HTERT RPE-1 (cell line): ENCODE measurements around the gene FDX2.
"Not testable (repeated sequence)": the region's sequence is repeated elsewhere in the genome, so short reads cannot be mapped to it uniquely, and the experiment has no call there.

ENCODE experiments used
- in situ Hi-C: fragments of 300-500 bp; cut with MboI; formaldehyde crosslinking; loops from 4 replicates; pipeline ENCODE4 v1.14.3; 2020; ENCODE audit warnings: low sequenced_read_pairs

The FDX2 gene

DNA sequence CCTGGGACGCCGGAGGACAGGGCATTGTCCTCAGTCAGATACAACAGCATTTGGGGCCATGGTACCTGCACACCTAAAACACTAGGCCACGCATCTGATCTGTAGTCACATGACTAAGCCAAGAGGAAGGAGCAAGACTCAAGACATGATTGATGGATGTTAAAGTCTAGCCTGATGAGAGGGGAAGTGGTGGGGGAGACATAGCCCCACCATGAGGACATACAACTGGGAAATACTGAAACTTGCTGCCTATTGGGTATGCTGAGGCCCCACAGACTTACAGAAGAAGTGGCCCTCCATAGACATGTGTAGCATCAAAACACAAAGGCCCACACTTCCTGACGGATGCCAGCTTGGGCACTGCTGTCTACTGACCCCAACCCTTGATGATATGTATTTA lies 30.4 kb downstream of the FDX2 start:
- in situ Hi-C loops = no loop called here

- in situ Hi-C loops = no loop called here
Observed at GRCh38 chr19:10284960-10285278, 30.9 kb downstream of the FDX2 start.

DNA sequence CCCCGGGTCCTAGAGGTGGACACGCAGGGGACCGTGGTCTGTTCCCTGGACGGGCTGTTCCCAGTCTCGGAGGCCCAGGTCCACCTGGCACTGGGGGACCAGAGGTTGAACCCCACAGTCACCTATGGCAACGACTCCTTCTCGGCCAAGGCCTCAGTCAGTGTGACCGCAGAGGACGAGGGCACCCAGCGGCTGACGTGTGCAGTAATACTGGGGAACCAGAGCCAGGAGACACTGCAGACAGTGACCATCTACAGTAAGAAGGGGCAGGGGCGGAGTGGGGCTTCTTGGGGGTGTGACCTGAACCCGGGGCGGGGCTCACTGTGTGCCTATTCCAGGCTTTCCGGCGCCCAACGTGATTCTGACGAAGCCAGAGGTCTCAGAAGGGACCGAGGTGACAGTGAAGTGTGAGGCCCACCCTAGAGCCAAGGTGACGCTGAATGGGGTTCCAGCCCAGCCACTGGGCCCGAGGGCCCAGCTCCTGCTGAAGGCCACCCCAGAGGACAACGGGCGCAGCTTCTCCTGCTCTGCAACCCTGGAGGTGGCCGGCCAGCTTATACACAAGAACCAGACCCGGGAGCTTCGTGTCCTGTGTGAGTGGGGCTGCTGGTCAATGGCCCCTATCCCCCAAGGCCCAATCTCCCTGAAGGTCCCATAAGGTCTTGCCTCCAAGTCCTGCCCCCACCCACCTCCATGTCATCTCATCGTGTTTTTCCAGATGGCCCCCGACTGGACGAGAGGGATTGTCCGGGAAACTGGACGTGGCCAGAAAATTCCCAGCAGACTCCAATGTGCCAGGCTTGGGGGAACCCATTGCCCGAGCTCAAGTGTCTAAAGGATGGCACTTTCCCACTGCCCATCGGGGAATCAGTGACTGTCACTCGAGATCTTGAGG lies 31.5 kb downstream of the FDX2 start:
- in situ Hi-C loops = no loop called here

DNA sequence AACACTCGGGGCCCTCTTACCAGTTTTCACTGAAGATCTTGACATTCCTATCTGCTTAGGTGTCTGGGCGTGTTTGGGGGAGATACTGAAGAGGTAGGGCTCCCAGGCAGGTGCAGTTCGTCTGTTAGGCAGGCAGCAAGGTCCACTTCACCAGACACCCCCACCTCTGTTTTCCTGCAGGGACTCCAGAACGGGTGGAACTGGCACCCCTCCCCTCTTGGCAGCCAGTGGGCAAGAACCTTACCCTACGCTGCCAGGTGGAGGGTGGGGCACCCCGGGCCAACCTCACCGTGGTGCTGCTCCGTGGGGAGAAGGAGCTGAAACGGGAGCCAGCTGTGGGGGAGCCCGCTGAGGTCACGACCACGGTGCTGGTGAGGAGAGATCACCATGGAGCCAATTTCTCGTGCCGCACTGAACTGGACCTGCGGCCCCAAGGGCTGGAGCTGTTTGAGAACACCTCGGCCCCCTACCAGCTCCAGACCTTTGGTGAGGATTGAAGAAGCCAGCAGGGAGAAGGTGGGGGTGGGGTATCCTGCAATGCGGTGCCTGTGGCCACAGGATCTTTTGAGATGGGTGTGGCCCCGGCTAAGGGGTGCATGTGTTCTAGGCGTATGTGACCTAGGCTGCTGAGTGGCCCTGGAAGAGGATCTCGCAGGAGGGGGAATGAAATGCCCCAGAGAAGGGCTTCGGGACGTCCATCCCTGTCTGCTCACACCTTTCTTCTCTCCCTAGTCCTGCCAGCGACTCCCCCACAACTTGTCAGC lies 32.3 kb downstream of the FDX2 start:
- in situ Hi-C loops = no loop called here

GRCh38 chr19:10282043-10282442 lies 33.8 kb downstream of the FDX2 start:
- in situ Hi-C loops = not testable (repeated sequence)

GRCh38 chr19:10279737-10280442 lies 35.9 kb downstream of the FDX2 start:
- in situ Hi-C loops = no loop called here

DNA sequence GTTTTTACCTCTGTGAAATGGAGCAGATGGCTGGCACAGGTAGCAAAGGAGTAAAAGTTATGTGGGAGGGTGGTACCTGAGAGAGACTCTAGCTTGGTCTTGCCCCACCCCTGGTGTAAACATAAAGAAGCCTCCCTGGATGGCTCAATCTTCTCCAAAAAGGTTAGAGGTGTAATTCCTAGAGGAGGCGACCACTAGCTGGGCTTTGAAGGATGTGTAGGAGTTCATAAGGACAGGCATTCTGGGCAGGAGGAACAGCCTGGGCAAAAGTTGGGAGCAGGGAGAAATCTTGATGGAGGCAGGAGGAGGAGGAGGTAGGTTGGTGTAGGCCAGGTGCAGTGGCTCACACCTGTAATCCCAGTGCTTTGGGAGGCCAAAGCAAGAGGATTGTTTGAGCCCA lies 36.9 kb downstream of the FDX2 start:
- in situ Hi-C loops = no loop called here

- in situ Hi-C loops = no loop called here
Observed at GRCh38 chr19:10277795-10278589, 37.8 kb downstream of the FDX2 start.

- in situ Hi-C loops = no loop called here
Observed at GRCh38 chr19:10274589-10274988, 41.2 kb downstream of the FDX2 start.

DNA sequence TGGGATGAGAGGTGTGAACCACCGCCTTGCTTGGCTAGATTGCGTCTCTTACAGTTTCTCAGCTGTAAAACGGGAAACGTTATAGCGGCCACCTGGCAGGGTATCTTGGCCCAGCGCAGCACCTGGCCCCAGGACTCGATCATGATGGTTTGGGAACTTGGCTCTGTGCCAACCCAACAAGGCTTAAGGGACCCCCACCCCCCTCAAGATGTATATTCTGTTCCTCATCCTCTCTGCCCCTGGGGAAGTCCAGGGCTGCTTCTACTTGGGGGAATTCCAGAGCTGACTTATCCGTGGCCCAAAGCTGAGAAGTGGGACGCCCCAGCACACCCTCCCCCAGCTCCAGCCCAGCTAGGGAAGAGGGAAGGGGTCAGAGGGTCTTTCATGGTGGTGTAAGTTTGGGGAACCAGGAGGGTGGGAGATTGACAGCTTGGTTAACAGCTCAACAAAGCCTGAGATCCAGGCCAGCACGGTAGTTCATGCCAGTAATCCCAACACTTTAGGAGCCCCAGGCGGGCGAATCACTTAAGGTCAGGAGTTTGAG lies 44.2 kb downstream of the FDX2 start:
- in situ Hi-C loops = no loop called here

DNA sequence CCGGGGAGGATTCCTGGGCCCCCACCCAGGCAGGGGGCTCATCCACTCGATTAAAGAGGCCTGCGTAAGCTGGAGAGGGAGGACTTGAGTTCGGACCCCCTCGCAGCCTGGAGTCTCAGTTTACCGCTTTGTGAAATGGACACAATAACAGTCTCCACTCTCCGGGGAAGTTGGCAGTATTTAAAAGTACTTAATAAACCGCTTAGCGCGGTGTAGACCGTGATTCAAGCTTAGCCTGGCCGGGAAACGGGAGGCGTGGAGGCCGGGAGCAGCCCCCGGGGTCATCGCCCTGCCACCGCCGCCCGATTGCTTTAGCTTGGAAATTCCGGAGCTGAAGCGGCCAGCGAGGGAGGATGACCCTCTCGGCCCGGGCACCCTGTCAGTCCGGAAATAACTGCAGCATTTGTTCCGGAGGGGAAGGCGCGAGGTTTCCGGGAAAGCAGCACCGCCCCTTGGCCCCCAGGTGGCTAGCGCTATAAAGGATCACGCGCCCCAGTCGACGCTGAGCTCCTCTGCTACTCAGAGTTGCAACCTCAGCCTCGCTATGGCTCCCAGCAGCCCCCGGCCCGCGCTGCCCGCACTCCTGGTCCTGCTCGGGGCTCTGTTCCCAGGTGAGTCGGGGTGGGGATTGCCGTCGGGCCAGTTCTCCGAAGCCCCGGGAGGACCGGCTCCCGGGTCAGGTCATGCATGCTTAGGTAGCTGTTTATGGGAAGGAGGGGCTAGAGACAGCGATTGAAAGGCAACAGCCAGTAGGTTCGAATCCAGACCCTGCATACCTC lies 45.0 kb downstream of the FDX2 start, which contains the start of gene ICAM1:
ICAM1 (plus strand) TSS at position 505 of the 779 bp plus-strand sequence; CDS start at position 545, 40 bp downstream.
- in situ Hi-C loops = no loop called here

GRCh38 chr19:10270180-10270615 lies 45.6 kb downstream of the FDX2 start:
- in situ Hi-C loops = no loop called here

GRCh38 chr19:10269333-10270179 lies 46.3 kb downstream of the FDX2 start:
- in situ Hi-C loops = no loop called here

DNA sequence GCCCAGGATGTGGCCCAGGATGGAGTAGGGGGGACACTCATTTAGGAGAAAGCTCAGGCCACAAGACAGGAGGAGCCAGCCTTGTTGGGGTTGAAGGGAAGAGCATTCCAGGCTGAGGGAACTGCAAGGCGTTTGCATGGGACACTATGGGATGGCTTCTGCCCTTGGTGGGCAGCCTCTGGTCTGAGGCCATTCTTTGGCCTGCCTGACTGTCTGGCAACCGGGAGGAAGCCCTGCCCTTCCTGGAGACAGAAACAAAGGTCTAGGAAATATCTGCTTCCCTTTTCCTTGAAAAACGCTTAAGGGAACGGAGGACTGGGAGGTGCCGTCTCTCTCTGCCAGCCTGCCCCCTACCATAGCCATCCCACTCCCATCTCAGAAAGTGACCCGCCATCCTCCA lies 47.7 kb downstream of the FDX2 start:
- in situ Hi-C loops = no loop called here

GRCh38 chr19:10266706-10267105 lies 49.1 kb downstream of the FDX2 start:
- in situ Hi-C loops = no loop called here

- in situ Hi-C loops = no loop called here
Observed at GRCh38 chr19:10262771-10263170, 53.0 kb downstream of the FDX2 start.

DNA sequence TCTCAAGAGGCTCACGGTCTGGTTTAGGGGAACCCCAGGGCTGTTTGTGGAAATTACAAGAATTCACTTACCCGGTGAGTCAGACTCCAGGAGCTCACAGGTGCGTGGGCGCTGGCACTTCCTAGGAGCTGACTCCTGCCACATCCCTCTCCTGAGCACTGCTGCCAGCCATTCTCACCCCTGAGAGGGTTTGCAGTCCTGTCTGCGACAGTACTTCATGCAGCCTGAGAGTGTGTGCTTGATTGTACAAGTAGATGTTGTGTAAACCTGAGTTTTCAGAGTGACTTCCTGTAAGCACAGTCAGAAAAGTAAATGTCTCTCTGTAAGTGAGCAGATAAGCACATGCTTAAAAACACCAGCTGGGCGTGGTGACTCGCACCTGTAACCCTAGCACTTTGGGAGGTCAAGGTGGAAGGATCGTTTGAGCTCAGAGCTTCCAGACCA lies 55.7 kb downstream of the FDX2 start:
- in situ Hi-C loops = no loop called here
